Mesendoderm (in vitro differentiated cells): Measurements from ENCODE around the gene MAP4K2.

Experiments used
- DNase-seq: peaks from one replicate; pipeline ENCODE4 v3.0.0; 2013
- H2AK5ac ChIP-seq: 2 replicates; pipeline ENCODE4 v1.6.1; 2013; ENCODE audit warnings: low read length, inconsistent platforms
- H2BK120ac ChIP-seq: 2 replicates; pipeline ENCODE4 v1.6.1; 2013; ENCODE audit warnings: low read depth, mild to moderate bottlenecking, low read length, moderate library complexity, mixed read lengths
- H2BK15ac ChIP-seq: replicated peaks from 2 replicates; pipeline ENCODE4 v1.6.1; 2013; ENCODE audit warnings: low read depth, mild to moderate bottlenecking, moderate library complexity
- H2BK5ac ChIP-seq: 2 replicates; pipeline ENCODE4 v1.6.1; 2013; ENCODE audit warnings: low read length, inconsistent platforms
- H3K18ac ChIP-seq: 2 replicates; pipeline ENCODE4 v1.6.1; 2013; ENCODE audit warnings: mild to moderate bottlenecking, low read length, mixed read lengths
- H3K23ac ChIP-seq: one replicate; pipeline ENCODE4 v1.6.1; 2013; ENCODE audit warnings: low read length
- H3K27ac ChIP-seq: 2 replicates; pipeline ENCODE4 v1.5.1; 2013; ENCODE audit warnings: low read depth, mild to moderate bottlenecking, inconsistent platforms, low read length, moderate library complexity
- H3K27me3 ChIP-seq: 2 replicates; pipeline ENCODE4 v1.6.1; 2013; ENCODE audit warnings: low read length, control low read depth, mild to moderate bottlenecking, inconsistent platforms; ENCODE audit not compliant: insufficient read depth, poor library complexity
- H3K36me3 ChIP-seq: 2 replicates; pipeline ENCODE4 v1.6.1; 2013; ENCODE audit warnings: low read length, inconsistent platforms; ENCODE audit not compliant: control insufficient read depth, insufficient read depth
- H3K4ac ChIP-seq: one replicate; pipeline ENCODE4 v1.6.1; 2013; ENCODE audit warnings: low read depth, mild to moderate bottlenecking, low read length, moderate library complexity
- H3K4me1 ChIP-seq: 2 replicates; pipeline ENCODE4 v1.6.1; 2013; ENCODE audit warnings: low read depth, low read length, inconsistent platforms; ENCODE audit not compliant: control insufficient read depth
- H3K4me2 ChIP-seq: 2 replicates; pipeline ENCODE4 v1.6.1; 2013; ENCODE audit warnings: low read length
- H3K4me3 ChIP-seq: 2 replicates; pipeline ENCODE4 v1.5.1; 2013; ENCODE audit warnings: mild to moderate bottlenecking, low read length
- H3K56ac ChIP-seq: one replicate; pipeline ENCODE4 v1.6.1; 2013; ENCODE audit warnings: low read length
- H3K79me1 ChIP-seq: 2 replicates; pipeline ENCODE4 v1.6.1; 2013; ENCODE audit warnings: low read length, inconsistent platforms
- H3K79me2 ChIP-seq: 2 replicates; pipeline ENCODE4 v1.6.1; 2013; ENCODE audit warnings: mild to moderate bottlenecking, low read length; ENCODE audit not compliant: control insufficient read depth, insufficient read depth
- H3K9ac ChIP-seq: 2 replicates; pipeline ENCODE4 v1.6.1; 2013; ENCODE audit warnings: low read length, inconsistent platforms
- H4K5ac ChIP-seq: one replicate; pipeline ENCODE4 v1.6.1; 2013; ENCODE audit warnings: low read length
- H4K8ac ChIP-seq: one replicate; pipeline ENCODE4 v1.6.1; 2013; ENCODE audit warnings: low read depth, mild to moderate bottlenecking, control low read depth, low read length, moderate library complexity
- WGBS: extraction: QIAGEN DNeasy Blood & Tissue Kit; methylation state at CpG from one replicate; pipeline ENCODE4 v1.1.7; 2013; ENCODE audit warnings: low lambda C conversion rate, missing lambda C conversion rate; ENCODE audit not compliant: insufficient coverage; ENCODE audit errors: extremely low coverage; 5-methylcytosine and 5-hydroxymethylcytosine counted together

Gene MAP4K2

DNA sequence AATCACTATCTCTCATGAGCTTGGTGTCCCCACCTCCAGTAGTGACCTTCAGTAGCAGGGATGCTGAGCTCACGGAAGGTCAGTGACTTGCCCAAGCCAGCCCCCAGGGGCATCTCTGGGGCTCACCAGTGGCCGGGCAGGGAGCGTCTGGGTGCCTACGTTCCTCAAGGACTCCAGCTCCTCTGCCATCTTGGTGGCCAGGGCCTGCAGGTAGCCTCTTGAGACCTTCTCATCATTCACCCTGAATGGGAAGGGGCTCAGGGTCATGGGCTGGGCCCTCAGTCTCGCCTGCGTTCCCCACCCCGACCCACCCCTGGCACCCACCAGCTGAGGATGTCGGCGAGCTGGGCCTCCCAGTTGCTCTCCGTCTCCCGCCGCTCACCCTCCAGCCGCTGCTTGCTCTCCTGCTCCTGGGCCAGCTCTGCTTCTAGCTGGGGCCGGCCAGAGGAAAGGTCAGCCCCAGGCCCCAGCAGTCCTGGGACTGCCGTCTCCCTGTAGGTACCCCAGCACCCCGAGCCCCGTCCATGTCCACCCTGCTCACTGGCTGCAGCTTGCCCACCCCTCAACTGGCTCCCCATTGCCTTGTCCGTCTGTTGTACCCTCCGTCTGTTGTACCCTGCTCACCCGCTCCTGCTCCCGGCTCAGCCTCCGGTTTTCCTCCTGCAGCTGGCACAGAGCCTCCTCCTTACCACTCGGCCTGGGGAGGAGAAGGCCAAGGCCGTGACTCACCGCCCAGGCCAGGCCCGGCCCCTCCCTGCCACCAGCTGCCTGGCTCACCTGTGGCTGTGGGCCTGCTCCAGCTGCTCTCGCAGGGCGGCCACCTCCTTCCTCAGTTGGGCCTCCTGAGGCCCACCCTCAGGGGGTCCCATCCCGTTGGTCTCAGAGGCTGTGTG is 32.0 kb upstream of the MAP4K2 start:
- Histone ChIP-seq H3K9ac (no peak overlapping the region), H3K4me2 (no peak overlapping the region), H2BK5ac (no peak overlapping the region)

DNA sequence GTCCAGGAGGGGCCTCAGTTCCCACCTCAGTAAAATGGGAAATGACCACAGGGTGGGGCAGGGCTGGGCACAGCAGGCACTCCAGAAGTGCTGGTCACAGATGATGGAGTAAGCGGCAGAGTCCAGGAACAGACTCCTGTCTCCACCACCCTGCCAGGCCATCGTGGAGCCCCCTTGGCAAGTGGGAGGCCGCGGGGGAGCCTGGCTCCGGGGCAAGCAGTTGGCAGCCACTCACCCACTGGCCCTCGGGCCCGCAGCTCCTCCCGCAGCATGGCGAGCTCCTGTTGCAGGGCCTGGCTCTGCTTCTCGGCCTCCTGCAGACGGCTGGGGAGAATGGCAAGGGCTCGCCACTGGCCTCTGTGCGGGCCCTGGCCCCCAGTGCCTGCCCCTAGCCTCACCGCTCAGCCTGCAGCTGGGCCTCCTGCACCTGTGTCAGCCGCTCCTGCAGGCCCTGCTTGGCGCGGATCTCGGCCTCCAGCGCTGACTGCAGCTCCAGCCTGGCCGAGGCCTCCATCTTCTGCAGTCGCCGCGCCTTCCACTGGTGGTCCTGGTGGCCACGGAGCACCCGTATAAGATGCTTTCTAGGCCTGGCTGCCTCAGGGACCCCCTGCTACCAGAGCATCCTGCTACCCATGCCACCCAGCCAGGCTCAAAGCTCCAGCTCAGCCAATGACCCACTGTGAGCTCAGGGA is 31.2 kb upstream of the MAP4K2 start:
- H3K36me3 ChIP-seq: peaks cover 2% of the 10 kb centered on the region
- no peaks in the 10 kb centered on the region for H3K4me1 ChIP-seq
- H3K4me3 ChIP-seq: no peak overlapping the region
- no peak overlapping the region for H3K4ac ChIP-seq
- no peak overlapping the region for H3K56ac ChIP-seq
- no peak overlapping the region for H2BK5ac ChIP-seq
- no peak for DNase-seq
- WGBS: no CpG with 5 or more reads among the region's 25 CpGs
- H3K79me1 ChIP-seq: no peaks in the 10 kb centered on the region
- no peak overlapping the region for H3K18ac ChIP-seq
- no peak overlapping the region for H2BK15ac ChIP-seq
- H3K79me2 ChIP-seq: no peaks in the 10 kb centered on the region
- no peak overlapping the region for H2BK120ac ChIP-seq
- no peaks in the 10 kb centered on the region for H3K27me3 ChIP-seq
- no peak overlapping the region for H3K9ac ChIP-seq
- H2AK5ac ChIP-seq: no peak overlapping the region
- no peak overlapping the region for H3K4me2 ChIP-seq
- no peak overlapping the region for H4K8ac ChIP-seq
- no peak overlapping the region for H3K27ac ChIP-seq
- H4K5ac ChIP-seq: no peak overlapping the region
- no peak overlapping the region for H3K23ac ChIP-seq

More for the DNA sequence above, 32.0 kb upstream of the MAP4K2 start:
- Histone ChIP-seq H4K8ac (no peak overlapping the region), H3K18ac (no peak overlapping the region), H2BK15ac (no peak overlapping the region), H2BK120ac (no peak overlapping the region), H3K4me1 (no peaks in the 10 kb centered on the region), H3K4ac (no peak overlapping the region), H3K36me3 (peaks cover 2% of the 10 kb centered on the region), H3K56ac (no peak overlapping the region), H3K27me3 (no peaks in the 10 kb centered on the region), H3K27ac (no peak overlapping the region), H3K4me3 (no peak overlapping the region), H3K79me2 (no peaks in the 10 kb centered on the region), H4K5ac (no peak overlapping the region), H2AK5ac (no peak overlapping the region), H3K79me1 (no peaks in the 10 kb centered on the region), H3K23ac (no peak overlapping the region)
- no CpG with 5 or more reads among the region's 29 CpGs for WGBS
- DNase-seq: no peak

DNA sequence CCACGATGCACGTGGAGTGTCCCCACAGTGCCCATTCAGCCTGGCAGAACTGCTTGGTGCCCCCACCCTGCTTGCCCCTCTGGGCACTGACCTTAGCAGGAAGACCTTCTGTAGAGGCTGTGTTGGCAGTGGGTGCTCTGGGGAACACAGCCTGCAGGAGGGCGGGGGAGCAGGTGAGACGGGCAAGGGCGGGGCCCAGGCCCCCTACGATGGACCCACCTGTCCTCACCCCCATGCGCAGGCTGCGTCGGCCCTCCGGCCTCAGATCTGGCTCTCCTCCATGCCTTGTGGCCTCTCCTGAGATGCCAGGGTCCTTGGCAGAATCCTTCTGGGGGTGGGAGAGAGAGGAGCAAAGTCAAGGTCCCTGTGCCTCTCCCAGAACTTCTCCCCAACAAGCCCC is 30.5 kb upstream of the MAP4K2 start:
- H3K4ac ChIP-seq: no peak overlapping the region
- H4K5ac ChIP-seq: no peak overlapping the region
- no peaks in the 10 kb centered on the region for H3K79me2 ChIP-seq
- no peak for DNase-seq
- no peak overlapping the region for H3K27ac ChIP-seq
- no peaks in the 10 kb centered on the region for H3K27me3 ChIP-seq
- H3K79me1 ChIP-seq: no peaks in the 10 kb centered on the region
- H4K8ac ChIP-seq: no peak overlapping the region
- no peak overlapping the region for H3K9ac ChIP-seq
- peaks cover 2% of the 10 kb centered on the region for H3K36me3 ChIP-seq
- H3K4me2 ChIP-seq: no peak overlapping the region
- H3K18ac ChIP-seq: no peak overlapping the region
- no peak overlapping the region for H2BK15ac ChIP-seq
- H2BK120ac ChIP-seq: no peak overlapping the region
- H3K4me3 ChIP-seq: no peak overlapping the region
- H2BK5ac ChIP-seq: no peak overlapping the region
- no peak overlapping the region for H2AK5ac ChIP-seq
- no peaks in the 10 kb centered on the region for H3K4me1 ChIP-seq
- WGBS: no CpG with 5 or more reads among the region's 10 CpGs
- H3K56ac ChIP-seq: no peak overlapping the region
- no peak overlapping the region for H3K23ac ChIP-seq

DNA sequence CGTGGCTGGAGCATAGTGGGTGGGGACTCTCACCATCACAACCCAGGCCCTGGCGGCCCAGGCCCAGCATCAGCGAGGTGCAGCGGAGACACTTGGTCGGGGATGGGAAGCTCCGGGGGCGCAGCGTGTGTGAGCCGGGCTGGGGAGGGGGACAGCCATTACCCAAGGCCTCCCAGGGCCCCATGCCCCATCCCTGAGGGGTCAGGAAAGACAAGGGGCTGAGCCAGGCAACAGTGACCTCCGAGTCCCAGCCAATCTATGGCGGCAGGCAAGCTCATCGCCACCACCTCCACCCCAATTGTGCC is 30.1 kb upstream of the MAP4K2 start:
- Histone ChIP-seq H3K4me2 (no peak overlapping the region), H2BK15ac (no peak overlapping the region), H3K23ac (no peak overlapping the region), H4K8ac (no peak overlapping the region), H3K56ac (no peak overlapping the region), H3K4me3 (no peak overlapping the region), H3K27ac (no peak overlapping the region), H4K5ac (no peak overlapping the region), H2AK5ac (no peak overlapping the region), H3K79me1 (no peaks in the 10 kb centered on the region), H2BK120ac (no peak overlapping the region), H3K36me3 (peaks cover 2% of the 10 kb centered on the region), H3K4ac (no peak overlapping the region), H3K9ac (no peak overlapping the region), H3K18ac (no peak overlapping the region), H2BK5ac (no peak overlapping the region), H3K79me2 (no peaks in the 10 kb centered on the region), H3K27me3 (no peaks in the 10 kb centered on the region), H3K4me1 (no peaks in the 10 kb centered on the region)
- WGBS: no CpG with 5 or more reads among the region's 12 CpGs
- no peak for DNase-seq

DNA sequence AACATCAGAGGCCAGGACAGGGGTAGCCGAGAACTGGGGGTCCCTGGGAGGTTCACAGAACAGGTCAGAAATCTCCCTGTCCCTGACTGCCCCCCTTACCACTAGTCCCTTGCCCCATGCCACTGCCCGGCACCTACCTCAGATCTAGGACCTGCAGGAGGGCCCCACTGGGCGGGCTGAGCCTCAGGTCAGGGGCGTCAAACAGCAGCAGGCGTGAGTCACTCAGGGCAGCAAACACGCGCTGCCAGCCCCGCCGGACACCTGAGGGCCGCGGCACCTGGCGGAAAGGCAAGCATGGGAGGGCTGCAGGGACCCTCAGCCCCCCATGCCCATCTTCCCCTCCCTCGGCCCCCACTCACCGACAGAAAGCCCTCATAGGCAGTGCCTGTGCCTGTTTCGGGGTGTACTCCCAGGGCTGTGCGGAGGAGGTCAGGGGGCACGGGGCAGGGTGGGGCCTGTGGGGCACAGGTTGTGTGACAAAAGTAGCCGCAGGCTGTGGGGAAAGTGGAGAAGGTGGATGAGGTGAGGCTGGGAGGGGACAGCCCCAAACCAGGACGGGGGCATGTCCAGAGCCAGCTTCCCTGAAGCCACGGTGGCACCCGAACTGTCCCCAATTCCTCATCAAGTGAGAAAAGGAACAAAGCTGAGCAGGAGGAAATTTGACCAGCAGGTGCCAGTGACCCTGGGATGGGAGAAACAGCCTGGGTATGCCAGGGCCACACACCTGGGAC is 29.6 kb upstream of the MAP4K2 start:
- H3K4ac ChIP-seq: no peak overlapping the region
- no peak overlapping the region for H3K18ac ChIP-seq
- no peak overlapping the region for H2AK5ac ChIP-seq
- no peak overlapping the region for H3K56ac ChIP-seq
- no peak overlapping the region for H3K23ac ChIP-seq
- H2BK5ac ChIP-seq: no peak overlapping the region
- H3K27ac ChIP-seq: no peak overlapping the region
- H3K4me2 ChIP-seq: no peak overlapping the region
- no peak overlapping the region for H3K9ac ChIP-seq
- no CpG with 5 or more reads among the region's 21 CpGs for WGBS
- no peak overlapping the region for H2BK120ac ChIP-seq
- H2BK15ac ChIP-seq: no peak overlapping the region
- no peak overlapping the region for H3K4me3 ChIP-seq
- no peak overlapping the region for H4K8ac ChIP-seq
- no peak overlapping the region for H4K5ac ChIP-seq
- no peaks in the 10 kb centered on the region for H3K79me1 ChIP-seq
- H3K27me3 ChIP-seq: no peaks in the 10 kb centered on the region
- no peaks in the 10 kb centered on the region for H3K79me2 ChIP-seq
- peaks cover 2% of the 10 kb centered on the region for H3K36me3 ChIP-seq
- no peak for DNase-seq
- H3K4me1 ChIP-seq: no peaks in the 10 kb centered on the region
